Endodermal cell (in vitro differentiated cells): ENCODE data around the gene CPNE5. TPM values are rescaled to one million over a fixed set of nuclear protein-coding genes. Genes with fewer than 3 reads are reported as not detected.

ENCODE experiments used
- DNase-seq: peaks from one replicate; pipeline ENCODE4 v3.0.0-alpha.2; 2017
- H3K27ac ChIP-seq: 2 replicates; pipeline ENCODE4 v1.5.1; 2013; ENCODE audit warnings: mild to moderate bottlenecking, low read depth, low read length, moderate library complexity
- H3K27me3 ChIP-seq: 2 replicates; pipeline ENCODE4 v1.6.1; 2013; ENCODE audit warnings: mild to moderate bottlenecking, low read length, moderate library complexity; ENCODE audit not compliant: insufficient read depth, control insufficient read depth, poor library complexity, severe bottlenecking
- H3K36me3 ChIP-seq: 2 replicates; pipeline ENCODE4 v1.7.0; 2013; ENCODE audit warnings: mild to moderate bottlenecking, low read length, moderate library complexity; ENCODE audit not compliant: control insufficient read depth, insufficient read depth
- H3K4me1 ChIP-seq: one replicate; pipeline ENCODE4 v1.7.0; 2013; ENCODE audit warnings: low read length; ENCODE audit not compliant: control insufficient read depth, insufficient read depth
- H3K4me3 ChIP-seq: 2 replicates; pipeline ENCODE4 v1.5.1; 2013; ENCODE audit warnings: mild to moderate bottlenecking, low read length, moderate library complexity
- H3K9ac ChIP-seq: 2 replicates; pipeline ENCODE4 v1.6.1; 2013; ENCODE audit warnings: mild to moderate bottlenecking, low read length, moderate library complexity; ENCODE audit not compliant: poor library complexity, severe bottlenecking; ENCODE audit errors: extremely low read depth
- H3K9me3 ChIP-seq: 2 replicates; pipeline ENCODE4 v1.6.1; 2013; ENCODE audit warnings: mild to moderate bottlenecking, low read length, moderate library complexity; ENCODE audit not compliant: control insufficient read depth
- H3K27ac Mint-ChIP-seq: 2 replicates; pipeline ENCODE4 v1.8.0; 2020; ENCODE audit warnings: mixed read lengths
- H3K27me3 Mint-ChIP-seq: 2 replicates; pipeline ENCODE4 v1.8.0; 2021; ENCODE audit warnings: mild to moderate bottlenecking, mixed read lengths; ENCODE audit not compliant: insufficient read depth
- H3K36me3 Mint-ChIP-seq: 2 replicates; pipeline ENCODE4 v1.8.0; 2020; ENCODE audit warnings: low read depth, mixed read lengths
- H3K4me1 Mint-ChIP-seq: 2 replicates; pipeline ENCODE4 v1.8.0; 2020; ENCODE audit warnings: mixed read lengths
- H3K4me3 Mint-ChIP-seq: 2 replicates; pipeline ENCODE4 v1.8.0; 2020; ENCODE audit warnings: mild to moderate bottlenecking, moderate library complexity, mixed read lengths
- H3K9me3 Mint-ChIP-seq: 2 replicates; pipeline ENCODE4 v1.8.0; 2020; ENCODE audit warnings: mild to moderate bottlenecking, mixed read lengths
- CTCF ChIP-seq: fragments of 200-600 bp; sonication (generic); conservative IDR thresholded peaks from 2 replicates; pipeline ENCODE4 v1.5.0; 2021; ENCODE audit warnings: antibody characterized with exemption, mild to moderate bottlenecking
- WGBS, 2 experiments: methylation state at CpG; one replicate each; pipeline versions ENCODE4 v1.1.5 to v1.1.7; 2013; ENCODE audit warnings: missing lambda C conversion rate in 2 of 2, mixed read lengths in 1 of 2; ENCODE audit not compliant: insufficient coverage in 1 of 2, insufficient read length in 1 of 2; 5-methylcytosine and 5-hydroxymethylcytosine counted together
- total RNA-seq, 2 donors: library from RNA; stranded (reverse); fragmentation: NEBNext Ultra II Directional in 1 of 2; extraction: Animal tissue kit (Norgen Biotek cat#: 25700) in 1 of 2; gene quantifications; 2 replicates in 1 of 2; 3 replicates in 1 of 2; pipeline ENCODE4 v1.2.1, GENCODE V29; 2021

The CPNE5 gene
- total RNA-seq, 2 donors from 2014 or later, result 0.26 to 0.42 TPM

GRCh38 chr6:36797055-36797454, 42.2 kb downstream of the CPNE5 start:
- DNase-seq, result no peak
- TF ChIP-seq CTCF, result no peak
- H3K27ac ChIP-seq, result no peak overlapping the region
- no peaks in the 10 kb centered on the region for H3K27me3 Mint-ChIP-seq
- no peaks in the 10 kb centered on the region for H3K27me3 ChIP-seq
- no peaks in the 10 kb centered on the region for H3K36me3 ChIP-seq
- H3K4me1 ChIP-seq, result no peaks in the 10 kb centered on the region
- no peaks in the 10 kb centered on the region for H3K9me3 Mint-ChIP-seq
- H3K4me3 ChIP-seq, result no peak overlapping the region
- H3K4me3 Mint-ChIP-seq, result no peak overlapping the region
- no peaks in the 10 kb centered on the region for H3K36me3 Mint-ChIP-seq
- WGBS, 2 experiments, result 92% methylated on average over 8 to 12 of the region's 12 CpGs
- no peaks in the 10 kb centered on the region for H3K9me3 ChIP-seq
- no peak overlapping the region for H3K9ac ChIP-seq
- no peak overlapping the region for H3K27ac Mint-ChIP-seq
- H3K4me1 Mint-ChIP-seq, result peaks cover 3% of the 10 kb centered on the region

- Histone ChIP-seq H3K9ac (no peak overlapping the region), H3K4me3 (no peak overlapping the region), H3K27me3 (no peaks in the 10 kb centered on the region), H3K4me1 (peaks cover under 1% of the 10 kb centered on the region), H3K9me3 (no peaks in the 10 kb centered on the region), H3K27ac (no peak overlapping the region), H3K36me3 (no peaks in the 10 kb centered on the region)
- TF ChIP-seq CTCF, result no peak
- H3K27me3 Mint-ChIP-seq, result no peaks in the 10 kb centered on the region
- no peak overlapping the region for H3K4me3 Mint-ChIP-seq
- no peaks in the 10 kb centered on the region for H3K9me3 Mint-ChIP-seq
- no peak for DNase-seq
- no peak overlapping the region for H3K27ac Mint-ChIP-seq
- H3K36me3 Mint-ChIP-seq, result no peaks in the 10 kb centered on the region
- H3K4me1 Mint-ChIP-seq, result peaks cover 4% of the 10 kb centered on the region
- WGBS, 2 experiments, result 90 to 98% methylated on average over 5 of the region's 5 CpGs
Observed at GRCh38 chr6:36794713-36795065, 44.6 kb downstream of the CPNE5 start.

GRCh38 chr6:36793913-36794712, 45.1 kb downstream of the CPNE5 start:
- H3K36me3 ChIP-seq, result no peaks in the 10 kb centered on the region
- no peak overlapping the region for H3K4me3 ChIP-seq
- TF ChIP-seq CTCF, result no peak
- H3K9ac ChIP-seq, result no peak overlapping the region
- H3K27me3 ChIP-seq, result no peaks in the 10 kb centered on the region
- no peak overlapping the region for H3K4me3 Mint-ChIP-seq
- no peaks in the 10 kb centered on the region for H3K27me3 Mint-ChIP-seq
- no peaks in the 10 kb centered on the region for H3K9me3 ChIP-seq
- H3K4me1 Mint-ChIP-seq, result peaks cover 8% of the 10 kb centered on the region
- H3K27ac ChIP-seq, result peak overlapping the region; percentile 54
- H3K27ac Mint-ChIP-seq, result no peak overlapping the region
- H3K36me3 Mint-ChIP-seq, result no peaks in the 10 kb centered on the region
- H3K9me3 Mint-ChIP-seq, result no peaks in the 10 kb centered on the region
- WGBS, 2 experiments, result 70 to 73% methylated on average over 12 to 18 of the region's 19 CpGs
- DNase-seq, result no peak
- peaks cover 6% of the 10 kb centered on the region for H3K4me1 ChIP-seq
